ENCODE data around the gene SNCG.

SNCG gene

DNA sequence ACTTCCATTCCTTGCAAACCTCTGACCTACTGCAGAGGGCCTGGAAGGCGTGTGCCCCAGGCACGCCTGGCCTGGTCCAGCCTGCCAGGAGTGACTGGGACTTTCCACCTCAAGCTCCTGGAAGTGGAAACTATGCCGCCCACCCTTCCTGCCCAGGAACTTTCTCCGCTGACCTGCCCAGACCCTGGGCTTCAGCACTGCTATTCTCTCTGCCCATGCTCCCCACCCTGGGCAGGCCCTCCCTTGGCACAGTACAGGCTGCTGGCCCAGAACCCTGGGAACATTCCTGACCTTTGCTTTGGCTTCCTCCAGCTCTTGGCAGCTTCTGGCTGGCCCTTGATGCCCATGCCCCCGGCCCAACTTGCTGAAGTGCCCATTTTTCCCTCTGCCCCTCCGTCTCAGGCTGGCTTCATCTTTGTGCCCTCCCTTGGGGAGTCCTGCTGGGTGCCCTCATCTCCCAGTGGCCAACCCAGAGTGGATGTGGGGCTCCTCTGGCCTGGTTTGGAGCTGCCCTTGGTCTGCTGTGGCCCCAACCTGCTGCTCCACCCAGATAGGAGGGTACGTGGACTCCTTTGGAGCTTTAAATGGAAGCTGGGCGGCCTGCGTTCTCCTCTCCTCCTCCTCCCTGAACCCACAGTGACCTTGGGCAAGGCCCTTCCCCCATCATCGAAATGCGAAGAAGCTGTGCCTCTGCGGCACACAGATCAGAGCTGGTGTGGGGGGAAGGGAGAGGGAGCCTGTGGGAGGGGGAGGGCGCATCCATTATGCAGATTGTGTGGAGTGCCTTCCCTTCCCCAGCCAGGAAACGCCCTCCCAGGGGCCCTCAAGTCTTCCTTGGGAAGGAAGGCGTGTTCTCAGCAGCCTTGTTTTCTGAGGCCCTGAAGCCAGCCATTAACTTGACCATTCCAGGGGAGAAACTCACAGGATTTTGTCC, 4.4 kb upstream of the SNCG start:
- Mint-ChIP-seq H3K4me1 (ENCODE audit: low read depth) (peaks cover 6% of the 10 kb centered on the region), H3K36me3 (ENCODE audit: low read depth) (no peaks in the 10 kb centered on the region), H3K27me3 (no peaks in the 10 kb centered on the region), H3K27ac (no peak overlapping the region), H3K9me3 (peaks cover 8% of the 10 kb centered on the region), H3K4me3 (no peak overlapping the region)

DNA sequence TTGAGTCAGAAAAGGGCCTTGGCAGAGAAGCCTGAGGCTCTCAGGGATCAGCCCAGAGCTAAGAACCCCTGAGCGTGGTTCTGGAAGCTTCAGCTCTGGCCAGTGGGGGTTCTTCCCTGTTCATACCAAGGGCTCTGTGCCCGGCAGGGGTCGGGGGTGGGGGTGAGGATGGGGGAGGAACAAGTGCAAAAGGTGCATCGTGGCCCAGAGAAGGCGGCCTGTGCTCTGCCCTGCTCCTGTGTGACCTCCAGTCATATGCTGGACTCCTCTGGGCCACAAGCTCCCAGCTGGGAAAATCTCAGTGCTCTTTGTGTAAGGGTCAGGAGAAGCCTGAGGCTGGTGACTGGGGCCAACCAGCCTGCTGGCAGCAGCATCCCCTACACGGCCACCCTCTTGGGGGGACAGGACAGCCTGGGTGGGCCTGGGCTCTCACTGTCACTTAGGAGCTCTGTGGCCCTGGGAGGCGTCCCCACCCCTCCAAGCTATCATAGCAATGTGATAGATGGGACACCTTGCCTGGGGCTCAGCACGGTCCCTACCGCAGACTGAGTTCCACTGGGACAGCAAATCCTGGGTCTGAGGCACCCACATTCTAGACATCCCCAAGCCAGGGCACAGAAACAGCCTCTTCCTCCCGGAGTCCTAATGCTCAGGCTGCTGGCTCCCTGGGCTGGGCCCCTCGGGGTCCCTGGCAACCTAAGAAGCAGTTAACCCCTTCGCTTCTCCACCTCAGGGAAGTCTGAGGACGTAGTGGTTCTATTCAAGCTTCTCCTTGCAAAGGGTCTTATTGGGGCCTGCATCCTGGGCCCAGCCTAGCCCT, 3.5 kb upstream of the SNCG start:
- no peaks in the 10 kb centered on the region for H3K27me3 Mint-ChIP-seq

DNA sequence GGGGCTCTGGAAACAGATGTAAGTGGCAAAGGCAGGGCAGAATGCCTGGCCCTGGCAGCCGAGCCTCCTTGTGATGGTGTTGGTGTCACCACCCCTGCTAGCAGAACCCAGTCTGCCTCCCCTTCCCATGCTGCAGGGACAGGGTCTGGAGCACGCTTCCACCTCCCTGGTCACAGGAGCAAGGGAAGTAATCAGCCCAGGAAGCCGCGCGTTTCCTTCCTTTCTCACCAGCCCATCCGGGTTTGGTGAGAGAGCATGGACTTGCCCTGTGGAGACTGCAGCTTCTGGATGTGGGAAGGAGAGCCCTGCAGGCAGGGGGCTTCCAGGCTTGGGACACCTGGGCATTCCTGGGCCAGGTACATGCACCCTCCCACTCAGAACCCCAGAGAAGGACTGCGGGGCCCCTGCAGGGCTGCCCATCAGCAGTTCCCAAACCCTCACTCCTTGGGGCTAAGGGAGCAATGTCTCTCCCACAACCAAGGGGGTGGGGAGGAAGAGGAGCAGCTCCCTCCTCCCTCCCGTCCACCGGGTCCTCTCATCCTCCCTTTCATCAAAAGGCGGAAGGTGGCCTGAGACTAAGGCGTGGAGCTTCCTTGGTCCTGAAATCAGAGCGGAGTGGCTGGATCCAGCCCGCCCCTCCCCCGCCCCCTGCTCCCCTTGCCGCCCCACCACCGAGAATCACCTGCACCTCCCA, 2.8 kb upstream of the SNCG start:
- H3K36me3 Mint-ChIP-seq (ENCODE audit: low read depth) = no peaks in the 10 kb centered on the region
- H3K27me3 Mint-ChIP-seq = no peaks in the 10 kb centered on the region
- peaks cover 8% of the 10 kb centered on the region for H3K9me3 Mint-ChIP-seq
- H3K27ac Mint-ChIP-seq = no peak overlapping the region
- no peak overlapping the region for H3K4me3 Mint-ChIP-seq
- H3K4me1 Mint-ChIP-seq (ENCODE audit: low read depth) = peaks cover under 1% of the 10 kb centered on the region

More for the DNA sequence above, 3.5 kb upstream of the SNCG start:
- Mint-ChIP-seq H3K4me1 (ENCODE audit: low read depth) (peaks cover 6% of the 10 kb centered on the region), H3K27ac (no peak overlapping the region), H3K9me3 (peaks cover 8% of the 10 kb centered on the region), H3K4me3 (no peak overlapping the region), H3K36me3 (ENCODE audit: low read depth) (no peaks in the 10 kb centered on the region)

DNA sequence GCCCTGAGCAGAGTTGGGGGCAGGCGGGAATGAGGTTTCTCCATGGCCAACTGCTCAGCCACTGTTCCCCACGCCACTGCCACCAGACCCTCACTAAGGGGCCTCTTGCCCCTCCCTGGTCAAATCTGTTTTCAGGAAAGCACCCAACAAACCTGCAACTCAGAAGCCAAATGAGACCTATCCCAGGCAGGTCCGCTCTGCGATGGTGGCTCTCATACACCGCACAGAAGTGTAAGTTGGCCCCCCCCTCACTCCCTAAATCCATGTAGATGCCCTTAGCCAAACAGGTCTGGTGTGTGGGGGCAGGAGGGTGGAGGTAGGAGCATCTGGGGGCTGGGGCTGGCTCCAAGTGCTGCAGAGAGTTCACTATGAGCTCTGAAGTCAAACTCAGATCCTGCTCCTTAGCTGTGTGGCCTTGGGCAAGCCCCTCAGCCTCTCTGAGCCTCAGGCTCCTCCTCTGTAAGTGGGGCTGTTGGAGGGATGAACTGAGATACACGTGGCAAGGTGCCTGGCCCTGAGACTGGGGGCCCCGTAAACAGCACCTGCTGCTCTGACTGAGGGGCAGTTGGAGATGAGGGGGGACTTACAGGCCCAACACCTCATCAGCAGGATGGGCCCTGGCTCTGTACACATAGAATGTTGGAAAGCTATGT, 2.1 kb upstream of the SNCG start:
- H3K27ac Mint-ChIP-seq = no peak overlapping the region
- no peaks in the 10 kb centered on the region for H3K36me3 Mint-ChIP-seq (ENCODE audit: low read depth)
- peaks cover 8% of the 10 kb centered on the region for H3K9me3 Mint-ChIP-seq
- H3K4me3 Mint-ChIP-seq = no peak overlapping the region
- H3K4me1 Mint-ChIP-seq (ENCODE audit: low read depth) = no peaks in the 10 kb centered on the region
- H3K27me3 Mint-ChIP-seq = no peaks in the 10 kb centered on the region

DNA sequence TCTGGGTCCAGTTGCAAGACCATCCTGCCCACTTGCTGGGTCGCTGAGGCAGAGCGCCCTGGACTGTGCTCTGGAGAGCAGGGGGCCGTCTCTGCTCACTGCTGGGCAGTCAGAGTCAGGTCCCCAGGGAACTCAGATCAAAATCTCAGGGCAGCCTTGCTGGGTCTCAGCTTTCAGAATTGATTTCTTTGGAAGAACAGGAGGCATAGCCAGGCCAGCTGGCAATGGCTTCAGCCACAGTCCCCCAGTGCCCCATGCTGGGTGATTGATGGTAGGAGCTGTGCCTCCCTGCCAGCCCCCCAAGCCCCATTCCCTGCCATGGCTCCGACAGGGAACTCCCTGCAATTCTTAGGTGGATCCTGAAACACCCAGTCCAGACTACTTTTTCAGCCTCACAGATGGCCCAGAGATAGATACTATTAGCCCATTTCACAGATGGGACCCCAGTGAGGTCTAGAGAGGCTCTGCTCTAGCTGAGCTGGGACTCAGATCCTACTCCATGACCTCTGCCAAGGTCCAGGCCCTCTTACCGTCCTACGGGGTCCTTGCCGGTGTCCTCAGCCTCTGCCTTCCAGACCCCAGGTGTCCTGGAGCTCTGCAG, 1.5 kb upstream of the SNCG start:
- no peak overlapping the region for H3K27ac Mint-ChIP-seq
- no peaks in the 10 kb centered on the region for H3K27me3 Mint-ChIP-seq
- no peak overlapping the region for H3K4me3 Mint-ChIP-seq
- H3K9me3 Mint-ChIP-seq = peaks cover 6% of the 10 kb centered on the region
- no peaks in the 10 kb centered on the region for H3K4me1 Mint-ChIP-seq (ENCODE audit: low read depth)
- no peaks in the 10 kb centered on the region for H3K36me3 Mint-ChIP-seq (ENCODE audit: low read depth)

DNA sequence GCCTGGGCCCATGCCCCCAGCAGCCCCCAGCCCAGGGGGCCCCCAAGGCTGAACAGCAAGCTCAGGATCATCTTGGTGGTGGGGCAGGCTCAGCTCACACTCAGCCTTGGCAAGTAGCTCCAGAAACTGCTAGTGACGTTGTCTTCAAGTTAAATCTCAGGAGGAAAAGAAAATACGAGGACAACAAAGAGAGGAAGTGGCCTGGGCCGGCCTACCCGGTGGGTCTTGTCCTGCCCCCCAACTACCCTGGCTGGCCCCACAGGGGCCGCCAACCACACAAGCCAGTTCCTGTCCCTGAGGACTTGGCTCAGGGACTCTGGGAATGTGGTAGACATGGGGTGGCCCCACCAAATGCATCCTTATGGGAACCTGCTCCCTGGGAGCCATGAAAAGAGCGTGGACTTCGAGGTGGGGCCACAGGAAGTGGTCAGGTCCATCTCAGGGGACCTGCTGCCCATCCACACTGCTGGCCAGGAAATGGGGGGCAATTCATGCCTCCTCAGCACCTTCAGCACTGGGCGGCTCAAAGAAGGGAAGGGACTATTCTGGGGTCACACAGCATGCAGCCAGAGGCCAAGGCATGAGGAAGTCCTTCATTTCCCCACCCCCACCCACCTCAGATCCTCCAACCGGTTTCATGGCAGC, 806 bp upstream of the SNCG start, which contains the start of gene MMRN2:
TSS of gene MMRN2 (minus strand) at position 145 of the 645 bp plus-strand sequence. CDS start at position 71, 74 bp downstream.
- H3K27me3 Mint-ChIP-seq = no peaks in the 10 kb centered on the region
- H3K27ac Mint-ChIP-seq = no peak within 1 kb of the TSS
- no peaks in the 10 kb centered on the region for H3K36me3 Mint-ChIP-seq (ENCODE audit: low read depth)
- H3K4me3 Mint-ChIP-seq = no peak within 1 kb of the TSS
- no peaks in the 10 kb centered on the region for H3K4me1 Mint-ChIP-seq (ENCODE audit: low read depth)
- H3K9me3 Mint-ChIP-seq = no peaks in the 10 kb centered on the region

DNA sequence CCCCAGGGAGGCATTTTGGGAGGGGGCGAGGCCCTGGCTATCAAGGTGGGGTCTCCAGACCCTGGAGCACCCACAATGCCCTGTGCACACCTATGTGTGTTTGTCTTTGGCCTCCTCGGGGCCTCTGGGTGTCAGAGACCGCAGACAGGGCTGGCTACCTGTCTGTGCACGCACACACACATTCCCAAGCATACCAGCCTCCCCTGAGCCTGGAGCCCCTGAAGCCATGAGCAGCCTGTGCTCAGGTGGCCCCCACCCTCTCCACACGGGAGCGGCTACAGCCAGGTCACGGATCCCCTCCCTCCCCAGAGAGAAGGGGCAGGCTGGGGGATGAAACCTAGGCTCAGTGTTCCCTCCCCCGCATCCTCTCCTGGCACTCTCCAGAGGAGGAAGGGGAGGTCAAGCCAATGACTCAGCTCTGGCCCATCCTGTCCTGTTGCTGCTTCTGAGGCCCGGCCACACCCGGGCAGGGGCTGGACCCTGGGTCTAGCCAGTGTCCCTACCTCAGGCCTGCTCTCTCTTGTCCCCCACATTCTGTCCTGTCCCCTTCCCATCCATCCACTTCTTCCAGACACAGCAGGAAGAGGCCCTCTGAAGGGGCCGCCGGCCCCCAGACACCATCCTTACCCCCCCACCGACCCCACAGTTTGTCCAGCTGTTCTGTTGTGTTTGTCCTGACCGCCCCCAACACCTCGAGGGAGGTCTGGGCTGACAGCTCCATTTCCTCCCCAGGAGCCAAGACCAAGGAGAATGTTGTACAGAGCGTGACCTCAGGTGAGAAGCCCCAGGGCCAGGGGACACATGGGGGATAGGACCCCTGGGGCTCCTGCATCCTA, 720 bp downstream of the SNCG start:
- H3K27ac Mint-ChIP-seq = no peak overlapping the region
- H3K9me3 Mint-ChIP-seq = no peaks in the 10 kb centered on the region
- no peak overlapping the region for H3K4me3 Mint-ChIP-seq
- no peaks in the 10 kb centered on the region for H3K27me3 Mint-ChIP-seq
- H3K4me1 Mint-ChIP-seq (ENCODE audit: low read depth) = no peaks in the 10 kb centered on the region
- H3K36me3 Mint-ChIP-seq (ENCODE audit: low read depth) = no peaks in the 10 kb centered on the region

DNA sequence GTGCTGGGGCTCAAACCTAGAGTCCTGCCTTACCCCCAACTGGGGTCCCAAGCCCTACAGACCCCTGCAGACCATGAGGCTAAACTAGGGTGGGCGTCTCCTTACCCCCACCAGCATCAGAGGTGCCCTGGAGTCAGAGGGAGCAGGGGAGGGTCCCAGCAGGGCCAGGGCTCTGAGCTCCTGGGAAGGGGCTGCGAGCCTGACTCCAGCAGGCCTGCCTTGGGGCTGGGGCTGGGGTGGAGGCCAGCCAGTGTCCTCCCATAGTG, 1.3 kb downstream of the SNCG start:
- Mint-ChIP-seq H3K4me1 (ENCODE audit: low read depth) (no peaks in the 10 kb centered on the region), H3K27me3 (no peaks in the 10 kb centered on the region), H3K36me3 (ENCODE audit: low read depth) (no peaks in the 10 kb centered on the region), H3K9me3 (no peaks in the 10 kb centered on the region), H3K4me3 (no peak overlapping the region), H3K27ac (no peak overlapping the region)

DNA sequence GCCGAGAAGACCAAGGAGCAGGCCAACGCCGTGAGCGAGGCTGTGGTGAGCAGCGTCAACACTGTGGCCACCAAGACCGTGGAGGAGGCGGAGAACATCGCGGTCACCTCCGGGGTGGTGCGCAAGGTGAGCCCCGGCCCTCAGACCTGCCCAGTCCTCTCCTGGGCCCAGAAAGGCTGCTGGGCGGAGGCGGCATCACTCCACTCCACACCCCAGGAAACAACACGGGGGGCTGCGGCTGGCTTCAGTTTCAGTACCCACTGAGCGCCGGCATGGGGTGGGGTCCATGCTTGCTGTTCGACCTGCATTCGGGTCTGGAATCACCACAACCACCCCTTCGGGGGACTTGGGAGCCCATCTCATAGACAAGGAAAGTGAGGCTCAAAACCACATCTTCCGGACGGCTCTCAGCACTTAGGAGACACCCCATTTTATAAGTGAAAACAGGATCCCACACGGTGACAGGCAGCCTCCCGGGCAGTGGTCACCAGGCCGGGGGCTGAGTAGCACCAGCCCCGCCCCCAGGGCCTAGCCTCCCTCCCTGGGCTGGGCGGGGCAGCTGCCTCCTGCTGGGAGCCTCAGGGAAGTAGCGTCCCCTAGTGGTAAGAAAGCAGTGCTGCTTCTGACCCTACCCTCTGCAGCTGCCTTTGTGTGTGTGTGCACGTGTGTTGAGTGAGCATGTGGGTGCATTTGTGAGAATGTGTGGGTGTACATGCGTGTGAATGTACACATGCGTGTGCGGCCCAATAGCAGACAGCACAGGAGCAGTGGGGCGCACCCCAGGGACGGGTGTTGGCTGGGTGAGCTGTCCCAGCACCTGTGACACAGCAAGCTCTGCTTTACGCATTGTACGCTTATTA, 1.8 kb downstream of the SNCG start:
- no peaks in the 10 kb centered on the region for H3K36me3 Mint-ChIP-seq (ENCODE audit: low read depth)
- no peaks in the 10 kb centered on the region for H3K9me3 Mint-ChIP-seq
- H3K27ac Mint-ChIP-seq = no peak overlapping the region
- no peak overlapping the region for H3K4me3 Mint-ChIP-seq
- no peaks in the 10 kb centered on the region for H3K27me3 Mint-ChIP-seq
- H3K4me1 Mint-ChIP-seq (ENCODE audit: low read depth) = peaks cover 4% of the 10 kb centered on the region

DNA sequence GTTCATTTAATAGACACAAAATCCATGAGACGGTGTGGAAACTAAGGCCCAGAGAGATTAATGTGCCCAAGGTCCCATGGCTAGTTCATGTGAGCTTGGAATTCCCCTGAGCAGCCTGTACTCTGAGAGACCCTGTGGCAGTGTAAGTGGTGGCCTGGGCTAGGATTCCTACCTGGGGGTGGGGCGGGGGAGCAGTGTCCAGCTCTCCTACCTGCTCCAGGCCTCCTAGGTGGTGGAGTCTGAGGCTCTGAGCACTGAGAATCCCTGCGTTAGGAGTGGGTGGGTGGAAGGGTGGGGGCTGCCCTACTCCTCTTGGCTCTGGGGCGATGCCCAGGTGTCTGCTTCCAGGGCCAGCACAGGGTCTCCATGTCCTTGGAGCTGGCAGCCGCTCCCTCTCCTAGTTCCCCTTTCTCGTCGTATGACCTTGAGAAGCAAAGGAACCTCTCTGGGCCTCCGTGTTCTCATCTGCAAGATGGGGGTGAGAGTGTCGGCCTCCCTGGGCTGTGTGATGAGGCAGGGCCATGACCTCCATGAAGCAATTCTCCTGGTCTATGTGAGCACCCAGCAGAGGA, 2.5 kb downstream of the SNCG start:
- H3K9me3 Mint-ChIP-seq = no peaks in the 10 kb centered on the region
- no peaks in the 10 kb centered on the region for H3K36me3 Mint-ChIP-seq (ENCODE audit: low read depth)
- H3K4me1 Mint-ChIP-seq (ENCODE audit: low read depth) = peaks cover 10% of the 10 kb centered on the region
- no peaks in the 10 kb centered on the region for H3K27me3 Mint-ChIP-seq
- H3K27ac Mint-ChIP-seq = no peak overlapping the region
- H3K4me3 Mint-ChIP-seq = no peak overlapping the region

DNA sequence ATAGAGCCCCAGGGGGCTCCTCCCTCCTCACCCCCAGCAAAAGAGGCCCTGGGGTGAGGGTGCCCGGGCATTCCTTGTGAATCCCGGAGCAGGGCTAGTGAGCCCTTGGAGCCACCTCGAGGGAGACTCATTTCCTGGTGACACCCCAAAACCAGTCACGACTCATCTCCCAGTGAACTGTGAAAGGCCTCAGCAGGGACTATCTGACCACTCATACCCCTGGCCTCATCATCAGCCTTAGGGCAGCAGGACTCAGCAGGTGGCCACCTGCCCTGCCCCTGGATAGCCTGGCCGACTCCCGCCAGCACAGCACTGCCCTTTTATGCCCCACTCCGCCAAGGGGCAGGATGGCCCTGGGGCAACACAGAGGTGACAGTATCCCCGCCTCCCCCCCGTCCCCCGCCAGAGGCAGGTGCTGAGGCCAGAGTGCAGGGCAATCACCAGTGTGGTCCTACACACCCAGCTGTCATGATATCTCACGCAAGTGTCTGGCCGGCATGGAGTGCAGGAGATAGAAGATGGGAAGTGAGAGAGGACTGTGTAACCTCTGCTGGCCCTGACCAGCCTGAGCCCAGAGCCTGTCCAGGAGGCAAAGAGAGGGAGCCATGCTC, 3.2 kb downstream of the SNCG start:
- Mint-ChIP-seq H3K36me3 (ENCODE audit: low read depth) (no peaks in the 10 kb centered on the region), H3K4me3 (no peak overlapping the region), H3K27ac (no peak overlapping the region), H3K4me1 (ENCODE audit: low read depth) (peaks cover 17% of the 10 kb centered on the region), H3K9me3 (no peaks in the 10 kb centered on the region), H3K27me3 (no peaks in the 10 kb centered on the region)
